ENCODE results near the gene STUM. TPM values are rescaled to one million over a fixed set of nuclear protein-coding genes. Genes with fewer than 3 reads are reported as not detected.

Gene STUM
- polyA plus RNA-seq, 1 of the 3 experiments (the other 2 are of a cell fraction), result not detected

GRCh38 chr1:226546926-226547325 is 1.6 kb upstream of the STUM start (continued):
- TF ChIP-seq USF2 (IDR thresholded peaks at IDR 0.05; ENCODE audit: borderline replicate concordance, low read depth, low read length) (no peak), USF1 (IDR thresholded peaks at IDR 0.05; ENCODE audit: borderline replicate concordance, low read depth) (no peak)

- ChIA-PET POLR2A (no interaction called here), CTCF (interaction anchor here (0.6 to 7.0 kb wide), 35 partner anchors 8 to 588 kb away, joined by 3 to 52 read pairs (median 5); partner anchors contain the start of gene PARP1)
- Histone ChIP-seq H3K4me2 (no peak overlapping the region), H2AFZ (ENCODE audit: low read depth) (no peak overlapping the region), H3K4me1 (ENCODE audit: control insufficient read depth in 1 of 2, insufficient read depth in 2 of 2, low read depth in 1 of 2, low read length in 1 of 2) (peaks cover 10 to 24% of the 10 kb centered on the region in 2 experiments; a peak in 1 of 4 replicates), H3F3A (replicated peaks; ENCODE audit: insufficient read depth) (no peaks in the 10 kb centered on the region), H3K36me3 (replicated peaks in 1 of 2; ENCODE audit: control insufficient read depth in 1 of 2, insufficient read depth in 2 of 2, low read length in 1 of 2) (no peaks in the 10 kb centered on the region), H3K27me3 (ENCODE audit: insufficient read depth) (peaks cover 26% of the 10 kb centered on the region), H3K9me3 (no peaks in the 10 kb centered on the region), H3K4me3 (ENCODE audit: low read depth in 2 of 2, low read length in 1 of 2) (peak overlapping the region in 1 of 2 experiments; percentile 39; a peak in 1 of 4 replicates), H3K27ac (ENCODE audit: low read depth in 2 of 2, low read length in 1 of 2) (no peak overlapping the region), H3K9ac (no peak overlapping the region), H4K20me1 (ENCODE audit: insufficient read depth) (no peaks in the 10 kb centered on the region), H3K79me2 (ENCODE audit: insufficient read depth) (no peaks in the 10 kb centered on the region), H3K9me2 (no peaks in the 10 kb centered on the region)
- TF ChIP-seq RCOR1 (IDR thresholded peaks at IDR 0.05; ENCODE audit: low read length) (peak; percentile 40; the same call in 1 of the 2 replicates), CHD2 (IDR thresholded peaks at IDR 0.05; ENCODE audit: low read length, partially characterized antibody) (peak; percentile 21), GATA2 (CRISPR knock-in tag; IDR thresholded peaks at IDR 0.05) (no peak), TAF1 (IDR thresholded peaks at IDR 0.05; ENCODE audit: borderline replicate concordance, low read depth, low read length) (no peak), FOXJ3 (CRISPR knock-in tag; IDR thresholded peaks at IDR 0.05) (no peak), RAD21 (IDR thresholded peaks at IDR 0.05; ENCODE audit: low read length) (peak; percentile 89), CTCF (IDR thresholded peaks at IDR 0.05) (peak; percentile 91), TCF12 (IDR thresholded peaks at IDR 0.05) (no peak), IRF3 (IDR thresholded peaks at IDR 0.05; ENCODE audit: low read depth, low read length) (no peak), NFIC (IDR thresholded peaks at IDR 0.05; ENCODE audit: borderline replicate concordance) (no peak), MEF2A (IDR thresholded peaks at IDR 0.05; ENCODE audit: borderline replicate concordance, low read depth) (no peak), MXI1 (IDR thresholded peaks at IDR 0.05; ENCODE audit: low read depth, low read length) (peak; percentile 71), SMC3 (IDR thresholded peaks at IDR 0.05; ENCODE audit: low read depth, low read length) (peak; percentile 85), RFX5 (IDR thresholded peaks at IDR 0.05; ENCODE audit: low read length) (peak; percentile 61; the same call in 1 of the 2 replicates)
- peak; percentile 87 for DNase-seq
- WGBS (ENCODE audit: low lambda C conversion rate), result 7% methylated on average over 16 of the region's 16 CpGs
Observed at GRCh38 chr1:226547754-226548191, 791 bp upstream of the STUM start.
